GM12874 (cell line): ENCODE results near the gene TEX22.

Experiments
- TF ChIP-seq, protein P1 (sequence below): IDR thresholded peaks from 2 replicates; pipeline ENCODE4 v1.5.1; 2011; ENCODE audit warnings: low read depth, mild to moderate bottlenecking, control low read depth, low read length, moderate library complexity; ENCODE audit not compliant: insufficient read depth

Gene TEX22

DNA sequence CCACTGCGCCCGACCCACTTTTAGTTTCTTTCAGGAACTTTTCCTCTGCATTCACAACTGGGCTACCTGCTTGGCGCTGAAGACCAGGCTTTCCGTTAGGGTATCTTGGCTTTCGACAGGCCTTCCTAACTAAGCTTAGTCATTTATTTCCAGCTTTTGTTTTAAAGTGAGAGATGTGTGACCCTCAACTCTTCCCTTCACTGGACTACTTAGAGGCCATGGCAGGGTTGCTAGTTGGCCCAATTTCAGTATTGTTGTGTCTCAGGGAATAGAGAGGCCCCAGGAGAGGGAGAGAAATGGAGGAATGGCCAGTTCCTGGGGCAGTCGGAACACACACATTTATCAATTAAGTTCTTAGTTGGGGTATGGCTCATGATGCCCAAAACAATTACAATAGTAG, 31.7 kb downstream of the TEX22 start:
- TF ChIP-seq, protein P1, sequence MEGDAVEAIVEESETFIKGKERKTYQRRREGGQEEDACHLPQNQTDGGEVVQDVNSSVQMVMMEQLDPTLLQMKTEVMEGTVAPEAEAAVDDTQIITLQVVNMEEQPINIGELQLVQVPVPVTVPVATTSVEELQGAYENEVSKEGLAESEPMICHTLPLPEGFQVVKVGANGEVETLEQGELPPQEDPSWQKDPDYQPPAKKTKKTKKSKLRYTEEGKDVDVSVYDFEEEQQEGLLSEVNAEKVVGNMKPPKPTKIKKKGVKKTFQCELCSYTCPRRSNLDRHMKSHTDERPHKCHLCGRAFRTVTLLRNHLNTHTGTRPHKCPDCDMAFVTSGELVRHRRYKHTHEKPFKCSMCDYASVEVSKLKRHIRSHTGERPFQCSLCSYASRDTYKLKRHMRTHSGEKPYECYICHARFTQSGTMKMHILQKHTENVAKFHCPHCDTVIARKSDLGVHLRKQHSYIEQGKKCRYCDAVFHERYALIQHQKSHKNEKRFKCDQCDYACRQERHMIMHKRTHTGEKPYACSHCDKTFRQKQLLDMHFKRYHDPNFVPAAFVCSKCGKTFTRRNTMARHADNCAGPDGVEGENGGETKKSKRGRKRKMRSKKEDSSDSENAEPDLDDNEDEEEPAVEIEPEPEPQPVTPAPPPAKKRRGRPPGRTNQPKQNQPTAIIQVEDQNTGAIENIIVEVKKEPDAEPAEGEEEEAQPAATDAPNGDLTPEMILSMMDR: no peak

DNA sequence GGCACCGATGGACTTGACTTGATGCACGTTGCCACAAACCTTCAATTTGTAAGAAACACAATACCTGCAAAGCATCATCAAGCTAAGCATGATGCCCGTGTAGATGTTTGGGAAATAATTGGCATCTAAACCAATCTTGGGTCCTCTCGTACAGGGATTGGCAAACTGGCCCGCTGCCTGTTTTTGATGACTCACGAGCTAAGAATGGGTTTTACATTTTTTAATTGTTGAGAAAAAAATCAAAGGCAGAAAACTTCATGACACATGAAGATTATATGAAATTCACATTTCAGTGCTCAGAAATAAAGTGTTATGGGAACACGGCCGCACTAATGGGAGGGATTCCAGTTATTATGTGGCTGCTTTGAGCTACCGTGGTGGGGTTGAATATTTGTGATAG, 32.2 kb downstream of the TEX22 start:
- TF ChIP-seq, protein P1: no peak

DNA sequence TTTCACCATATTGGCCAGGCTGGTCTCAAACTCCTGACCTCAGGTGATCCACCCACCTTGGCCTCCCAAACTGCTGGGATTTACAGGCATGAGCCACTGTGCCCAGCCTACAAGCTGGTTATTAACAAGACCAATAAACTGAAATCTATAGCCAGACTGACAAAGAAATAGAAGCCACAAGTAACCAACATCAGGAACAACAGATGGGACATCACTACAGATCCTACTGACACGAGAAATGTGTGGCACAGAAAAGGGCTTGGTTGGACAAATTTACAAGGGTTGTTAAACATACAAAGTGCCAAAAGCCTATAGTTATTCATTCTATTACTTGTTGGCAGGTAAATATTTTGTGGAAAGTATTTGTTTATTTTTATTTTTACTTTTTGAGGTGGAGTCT, 32.9 kb downstream of the TEX22 start:
- TF ChIP-seq, protein P1: no peak

DNA sequence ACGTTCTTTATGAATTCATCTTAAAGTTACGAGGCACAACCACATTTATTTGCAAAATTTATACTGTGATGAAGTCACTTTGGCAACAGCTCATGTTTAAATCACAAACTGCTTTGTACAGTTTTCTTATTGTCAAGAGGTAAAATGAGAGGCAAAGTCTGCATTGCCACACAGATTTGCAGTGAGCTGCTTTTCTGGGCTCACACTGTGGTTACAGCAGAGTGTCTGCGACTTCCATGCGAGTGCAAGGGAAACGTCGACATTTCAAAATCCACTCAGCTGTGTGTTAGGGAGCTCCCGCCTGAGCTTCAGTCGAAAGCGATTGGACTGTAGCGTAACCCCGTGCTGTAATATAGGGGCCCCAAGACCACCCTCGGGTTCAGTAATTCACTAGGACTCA, 34.3 kb downstream of the TEX22 start:
- TF ChIP-seq, protein P1: no peak

DNA sequence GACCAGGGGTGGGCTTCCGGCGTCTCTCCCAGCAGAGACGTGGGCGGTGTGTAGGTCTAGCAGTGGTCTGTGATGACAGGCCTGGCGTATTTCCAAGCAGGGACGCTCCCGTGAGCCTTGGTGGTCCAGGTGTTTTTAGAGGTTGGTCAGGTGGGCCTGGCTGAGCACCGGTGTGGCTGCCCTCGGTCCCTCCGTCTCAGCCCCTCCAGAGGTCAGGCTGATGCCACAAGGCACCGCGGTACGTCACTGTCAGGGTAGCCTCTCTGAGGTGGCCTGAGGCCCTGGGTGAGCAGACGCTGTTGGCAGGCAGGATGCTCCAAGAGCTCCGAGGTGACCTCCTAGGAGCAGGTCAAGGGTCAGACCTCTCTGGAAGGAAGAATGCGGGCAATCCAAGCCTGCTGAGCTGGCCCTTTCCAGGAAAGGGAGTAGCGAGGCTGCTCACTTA, 34.8 kb downstream of the TEX22 start:
- TF ChIP-seq, protein P1: no peak

DNA sequence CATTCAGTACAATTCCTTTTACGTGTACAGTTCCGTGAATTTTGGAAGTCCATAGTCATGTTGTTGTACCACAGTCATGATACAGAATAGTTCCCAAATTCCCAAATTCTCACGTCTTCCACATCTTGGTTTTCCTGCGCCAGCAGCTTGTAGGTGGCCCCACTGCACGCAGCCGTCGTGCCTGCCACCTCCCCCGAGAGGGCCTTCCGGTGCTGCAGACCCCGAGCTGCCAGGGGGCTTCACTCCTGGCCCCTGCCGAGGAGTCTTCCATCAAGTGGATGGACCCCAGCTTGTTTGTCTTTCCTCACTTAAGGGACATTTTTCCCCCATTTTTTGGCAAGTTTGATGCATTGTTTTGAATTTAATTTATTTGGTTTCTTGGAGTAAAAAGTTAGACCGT, 38.1 kb downstream of the TEX22 start:
- TF ChIP-seq, protein P1: no peak

DNA sequence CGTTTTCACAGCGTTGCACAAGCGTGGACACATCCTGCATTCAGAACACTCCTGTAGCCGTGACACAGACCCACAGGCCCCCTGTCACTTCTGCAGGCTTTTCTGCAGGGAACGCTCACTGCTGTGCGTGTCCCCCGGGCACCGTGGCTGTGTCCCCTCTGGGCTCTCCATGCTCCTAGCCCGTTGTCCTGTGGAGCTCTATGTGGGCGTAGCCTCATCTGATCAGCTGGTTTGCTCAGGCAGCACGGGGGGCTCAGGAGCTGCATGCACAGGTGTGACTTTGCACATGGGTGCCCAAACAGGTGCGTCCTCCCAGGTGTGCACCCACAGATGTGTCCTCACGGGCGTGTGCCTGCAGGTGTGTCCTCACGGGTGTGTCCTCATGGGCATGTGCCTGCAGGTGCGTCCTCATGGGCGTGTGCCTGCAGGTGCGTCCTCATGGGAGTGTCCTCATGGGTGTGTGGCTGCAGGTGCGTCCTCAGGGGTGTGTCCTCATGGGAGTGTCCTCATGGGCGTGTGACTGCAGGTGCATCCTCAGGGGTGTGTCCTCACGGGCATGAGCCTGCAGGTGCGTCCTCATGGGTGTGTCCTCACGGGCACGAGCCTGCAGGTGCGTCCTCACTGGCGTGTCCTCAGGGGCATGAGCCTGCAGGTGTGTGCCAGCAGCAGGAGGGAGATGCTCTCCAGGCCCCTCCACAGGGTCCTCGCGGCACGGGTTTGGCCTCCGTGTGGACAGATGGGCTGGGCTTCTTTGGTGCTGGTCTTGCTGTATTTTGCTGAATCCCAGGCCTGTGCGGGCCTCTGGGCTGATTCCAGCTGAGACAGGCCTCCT, 38.8 kb downstream of the TEX22 start:
- TF ChIP-seq, protein P1: no peak
